Mucosa of descending colon (tissue), 3 donors: ENCODE data around the gene TM7SF2. TPM values are rescaled to one million over a fixed set of nuclear protein-coding genes. Genes with fewer than 3 reads are reported as not detected.

ENCODE experiments used
- ATAC-seq: fragments of 200-7000 bp; cut with Tn5 transposase; one replicate; pipeline ENCODE4 v1.9.1; 2020; ENCODE audit warnings: mild to moderate bottlenecking, moderate library complexity
- DNase-seq, 3 donors: peaks; one replicate each; pipeline ENCODE4 v3.0.0-alpha.2; 2020
- H3K36me3 ChIP-seq: fragments of 200-600 bp; one replicate; pipeline ENCODE4 v1.8.0; 2021; ENCODE audit warnings: low read depth, mild to moderate bottlenecking
- H3K4me1 ChIP-seq: fragments of 200-600 bp; one replicate; pipeline ENCODE4 v1.8.0; 2021; ENCODE audit warnings: low read depth, mild to moderate bottlenecking
- H3K4me3 ChIP-seq: fragments of 200-600 bp; one replicate; pipeline ENCODE4 v1.8.0; 2021; ENCODE audit warnings: mild to moderate bottlenecking
- H3K9me3 ChIP-seq: fragments of 200-600 bp; one replicate; pipeline ENCODE4 v1.8.0; 2021; ENCODE audit warnings: mild to moderate bottlenecking
- CTCF ChIP-seq: fragments of 200-600 bp; IDR thresholded peaks from one replicate; pipeline ENCODE4 v1.8.0; 2022; ENCODE audit warnings: antibody characterized with exemption, mild to moderate bottlenecking
- intact Hi-C, 2 donors: fragments of 100-400 bp; cut with DNase I in 1 of 2; cut with micrococcal nuclease in 1 of 2; formaldehyde crosslinking; loops; one replicate each; pipeline versions ENCODE4 v1.11.0 to v1.11.1; 2022; cut with DNase I, micrococcal nuclease
- total RNA-seq, 3 donors: library from RNA; stranded (reverse); fragmentation: NEBNext Ultra II Directional in 2 of 3; extraction: Animal tissue kit (Norgen Biotek cat#: 25700) in 2 of 3; gene quantifications; one replicate each; pipeline versions ENCODE4 v1.2.1 to v1.2.4, GENCODE V29; 2021 to 2023
- donor health status: DM: no; HTN: no; CAD: no; lungs with moderate emphysema.
- donor health status: DM: no; HTN: no; CAD: no.
- donor health status: DM: no; HTN: yes; CAD: no.

TM7SF2 gene
- total RNA-seq, 3 donors from 2014 or later, result 13.1 to 25.7 (median 23.6) TPM

GRCh38 chr11:65085446-65085845 is 26.2 kb upstream of the TM7SF2 start:
- H3K36me3 ChIP-seq, result peaks cover 11% of the 10 kb centered on the region
- no peak for ATAC-seq
- no peak for TF ChIP-seq CTCF
- no peak overlapping the region for H3K4me3 ChIP-seq
- H3K4me1 ChIP-seq, result peaks cover 16% of the 10 kb centered on the region
- no peak for DNase-seq
- intact Hi-C loops, result no loop called here
- H3K9me3 ChIP-seq, result no peaks in the 10 kb centered on the region

GRCh38 chr11:65086809-65087208 is 24.9 kb upstream of the TM7SF2 start:
- DNase-seq (no peak), ATAC-seq (no peak)
- Histone ChIP-seq H3K4me1 (peaks cover 16% of the 10 kb centered on the region), H3K36me3 (peaks cover 11% of the 10 kb centered on the region), H3K4me3 (no peak overlapping the region), H3K9me3 (no peaks in the 10 kb centered on the region)
- TF ChIP-seq CTCF, result no peak
- intact Hi-C loops, result no loop called here

GRCh38 chr11:65087216-65087615 is 24.5 kb upstream of the TM7SF2 start:
- Histone ChIP-seq H3K4me1 (peaks cover 16% of the 10 kb centered on the region), H3K36me3 (peaks cover 11% of the 10 kb centered on the region), H3K9me3 (no peaks in the 10 kb centered on the region), H3K4me3 (no peak overlapping the region)
- intact Hi-C loops, result no loop called here
- no peak for DNase-seq
- no peak for ATAC-seq
- no peak for TF ChIP-seq CTCF

GRCh38 chr11:65087827-65088226 is 23.8 kb upstream of the TM7SF2 start:
- no peak for TF ChIP-seq CTCF
- Histone ChIP-seq H3K36me3 (peaks cover 11% of the 10 kb centered on the region), H3K4me3 (no peak overlapping the region), H3K9me3 (no peaks in the 10 kb centered on the region), H3K4me1 (peaks cover 16% of the 10 kb centered on the region)
- DNase-seq (no peak), ATAC-seq (no peak)
- intact Hi-C loops, result no loop called here

GRCh38 chr11:65089621-65090020 is 22.1 kb upstream of the TM7SF2 start:
- ATAC-seq (no peak), DNase-seq (no peak)
- Histone ChIP-seq H3K4me3 (no peak overlapping the region), H3K9me3 (no peaks in the 10 kb centered on the region), H3K4me1 (peaks cover 8% of the 10 kb centered on the region), H3K36me3 (peaks cover 11% of the 10 kb centered on the region)
- TF ChIP-seq CTCF, result no peak
- intact Hi-C loops, result no loop called here

- H3K4me1 ChIP-seq, result peaks cover 1% of the 10 kb centered on the region
- DNase-seq (no peak), ATAC-seq (no peak)
- peaks cover 11% of the 10 kb centered on the region for H3K36me3 ChIP-seq
- intact Hi-C loops, result no loop called here
- no peak for TF ChIP-seq CTCF
- H3K4me3 ChIP-seq, result no peak overlapping the region
- no peaks in the 10 kb centered on the region for H3K9me3 ChIP-seq
Measured at GRCh38 chr11:65090628-65091027, 21.0 kb upstream of the TM7SF2 start.
